H1 (cell line): Measurements from ENCODE around the gene TMEM107.

Experiments used
- JUN ChIP-seq: IDR thresholded peaks from 2 replicates; pipeline ENCODE4 v1.6.1; 2011; ENCODE audit warnings: low read depth, mild to moderate bottlenecking, improper control_type of control experiment, low read length
- POLR2AphosphoS5 ChIP-seq: IDR thresholded peaks from 2 replicates; pipeline ENCODE4 v1.6.1; 2011; ENCODE audit warnings: low read depth, low read length
- RAD21 ChIP-seq, 2 experiments: IDR thresholded peaks in 1 of 2; conservative IDR thresholded peaks in 1 of 2; 2 replicates each; pipeline ENCODE4 v1.6.1; 2011; ENCODE audit warnings: low read depth in 2 of 2, low read length in 2 of 2, improper control_type of control experiment in 1 of 2, inconsistent platforms in 1 of 2, mild to moderate bottlenecking in 1 of 2, moderate library complexity in 1 of 2

- TF ChIP-seq POLR2AphosphoS5 = no peak
- no peak for TF ChIP-seq JUN
- no peak for TF ChIP-seq RAD21 (IDR thresholded peaks at IDR 0.05 in 1 of 2, conservative IDR thresholded peaks at IDR 0.05 in 1 of 2; ENCODE audit: low read depth in 2 of 2, low read length in 2 of 2)
Measured at GRCh38 chr17:8151641-8152111, 24.5 kb downstream of the TMEM107 start.
